ENCODE data around the gene MEGF6. TPM values are rescaled to one million over a fixed set of nuclear protein-coding genes. Genes with fewer than 3 reads are reported as not detected.

Gene MEGF6
- total and polyA plus RNA-seq, 2 donors, result 9.6 to 35.2 TPM

DNA sequence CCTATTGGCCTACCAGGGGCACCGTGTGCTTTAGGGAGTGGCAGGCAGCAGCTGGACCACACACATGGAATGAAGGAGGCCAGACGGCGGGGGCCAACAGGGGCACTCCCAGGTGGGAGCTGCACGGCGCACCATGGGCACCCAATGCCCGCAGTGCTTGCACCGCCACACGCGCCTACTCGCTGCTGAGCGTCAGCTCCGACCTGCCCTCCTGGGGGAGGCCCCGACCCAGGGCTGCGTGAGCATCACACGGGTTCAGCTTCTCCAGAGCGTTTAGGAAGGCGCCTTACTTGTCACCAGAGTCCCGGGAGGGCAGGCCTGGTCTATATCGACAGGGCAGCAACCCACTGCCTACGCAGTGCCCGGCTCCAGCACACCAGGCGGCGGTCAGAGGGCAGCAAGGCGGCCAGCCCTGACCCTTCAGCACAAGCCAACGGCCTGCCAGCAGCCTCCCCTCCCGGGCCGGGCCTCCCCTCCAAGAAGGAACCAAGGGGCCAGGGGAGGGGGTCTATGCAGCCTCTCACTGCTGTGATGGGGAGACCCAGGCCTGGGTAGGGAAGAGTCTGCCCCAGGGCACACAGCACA lies 91.9 kb downstream of the MEGF6 start:
- Histone ChIP-seq H3K4me3 (ENCODE audit: low read length in 2 of 2) (no peak overlapping the region), H3K27ac (ENCODE audit: low read depth in 1 of 2, low read length in 1 of 2) (no peak overlapping the region), H3K27me3 (ENCODE audit: control insufficient read depth in 2 of 2, insufficient read depth in 1 of 2, low read length in 1 of 2) (no peaks in the 10 kb centered on the region), H3K36me3 (ENCODE audit: control insufficient read depth in 2 of 2, insufficient read depth in 2 of 2, low read length in 1 of 2) (no peaks in the 10 kb centered on the region), H3K9me3 (ENCODE audit: control insufficient read depth in 2 of 2, insufficient read depth in 1 of 2, low read length in 1 of 2) (peaks cover 1 to 4% of the 10 kb centered on the region in 2 donors), H3K4me1 (ENCODE audit: control insufficient read depth in 2 of 2, insufficient read depth in 2 of 2, low read length in 2 of 2) (no peaks in the 10 kb centered on the region)
- 98% methylated on average over 27 of the region's 27 CpGs for WGBS
- no peak for DNase-seq (ENCODE audit: low read depth in 6 of 9, low spot score in 9 of 9)

DNA sequence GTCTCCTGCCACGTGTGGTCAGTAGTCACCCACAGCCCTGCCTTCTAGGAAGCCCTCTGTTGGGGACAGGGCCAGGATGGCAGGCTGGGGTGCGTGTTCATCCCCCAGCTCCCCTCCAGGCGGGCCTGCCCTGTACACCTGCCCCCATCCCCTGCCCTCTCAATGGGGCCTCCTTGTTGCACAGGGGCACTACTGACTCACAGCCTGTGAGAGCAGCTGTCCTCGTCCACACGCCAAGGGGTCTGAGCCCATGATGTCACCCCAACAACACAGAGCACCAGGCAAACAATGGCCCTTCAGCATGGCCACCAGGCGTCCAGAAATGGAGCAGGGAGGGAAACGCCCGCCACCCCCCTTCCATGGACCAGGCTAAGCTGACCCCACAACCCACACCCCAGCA lies 92.6 kb downstream of the MEGF6 start:
- Histone ChIP-seq H3K4me3 (ENCODE audit: low read length in 2 of 2) (no peak overlapping the region), H3K4me1 (ENCODE audit: control insufficient read depth in 2 of 2, insufficient read depth in 2 of 2, low read length in 2 of 2) (no peaks in the 10 kb centered on the region), H3K27ac (ENCODE audit: low read depth in 1 of 2, low read length in 1 of 2) (no peak overlapping the region), H3K36me3 (ENCODE audit: control insufficient read depth in 2 of 2, insufficient read depth in 2 of 2, low read length in 1 of 2) (no peaks in the 10 kb centered on the region), H3K27me3 (ENCODE audit: control insufficient read depth in 2 of 2, insufficient read depth in 1 of 2, low read length in 1 of 2) (no peaks in the 10 kb centered on the region), H3K9me3 (ENCODE audit: control insufficient read depth in 2 of 2, insufficient read depth in 1 of 2, low read length in 1 of 2) (peaks cover 1 to 4% of the 10 kb centered on the region in 2 donors)
- DNase-seq (ENCODE audit: low read depth in 6 of 9, low spot score in 9 of 9), result no peak
- WGBS, result 96% methylated on average over 8 of the region's 8 CpGs

DNA sequence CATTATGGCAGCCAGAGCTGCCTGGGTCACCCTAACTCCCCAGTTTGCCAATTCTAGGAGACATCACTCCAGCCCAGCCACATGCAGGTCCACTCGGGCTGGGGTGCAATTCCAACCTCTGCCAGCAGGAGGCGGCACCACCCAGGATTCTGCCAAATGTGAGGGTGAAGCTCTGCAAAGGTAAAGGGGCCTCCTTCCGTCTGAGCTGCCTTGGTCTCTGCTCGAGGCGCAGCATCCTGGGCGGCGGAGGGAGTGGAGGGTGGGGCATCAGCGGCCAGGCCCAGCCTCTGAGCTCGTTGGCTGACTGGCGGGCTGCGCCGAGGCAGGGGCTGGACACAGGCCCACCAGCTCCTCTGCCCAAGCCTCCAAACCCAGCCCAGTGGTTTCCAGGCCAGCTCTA lies 93.1 kb downstream of the MEGF6 start:
- Histone ChIP-seq H3K27me3 (ENCODE audit: control insufficient read depth in 2 of 2, insufficient read depth in 1 of 2, low read length in 1 of 2) (no peaks in the 10 kb centered on the region), H3K9me3 (ENCODE audit: control insufficient read depth in 2 of 2, insufficient read depth in 1 of 2, low read length in 1 of 2) (peaks cover 1 to 4% of the 10 kb centered on the region in 2 donors), H3K27ac (ENCODE audit: low read depth in 1 of 2, low read length in 1 of 2) (no peak overlapping the region), H3K4me1 (ENCODE audit: control insufficient read depth in 2 of 2, insufficient read depth in 2 of 2, low read length in 2 of 2) (no peaks in the 10 kb centered on the region), H3K36me3 (ENCODE audit: control insufficient read depth in 2 of 2, insufficient read depth in 2 of 2, low read length in 1 of 2) (no peaks in the 10 kb centered on the region), H3K4me3 (ENCODE audit: low read length in 2 of 2) (no peak overlapping the region)
- DNase-seq (ENCODE audit: low read depth in 6 of 9, low spot score in 9 of 9), result no peak
- WGBS, result 98% methylated on average over 12 of the region's 12 CpGs

- no peaks in the 10 kb centered on the region for H3K36me3 ChIP-seq (ENCODE audit: control insufficient read depth in 2 of 2, insufficient read depth in 2 of 2, low read length in 1 of 2)
These were observed 94.2 kb downstream of the MEGF6 start for GRCh38 chr1:3516911-3517675.

GRCh38 chr1:3516481-3516869 lies 94.8 kb downstream of the MEGF6 start:
- WGBS, result 49% methylated on average over 15 of the region's 15 CpGs

More at GRCh38 chr1:3516911-3517675, 94.2 kb downstream of the MEGF6 start:
- WGBS, result 81% methylated on average over 27 of the region's 27 CpGs
- Histone ChIP-seq H3K4me3 (ENCODE audit: low read length in 2 of 2) (no peak overlapping the region), H3K27me3 (ENCODE audit: control insufficient read depth in 2 of 2, insufficient read depth in 1 of 2, low read length in 1 of 2) (no peaks in the 10 kb centered on the region), H3K9me3 (ENCODE audit: control insufficient read depth in 2 of 2, insufficient read depth in 1 of 2, low read length in 1 of 2) (peaks cover 1 to 5% of the 10 kb centered on the region in 2 donors), H3K27ac (ENCODE audit: low read depth in 1 of 2, low read length in 1 of 2) (no peak overlapping the region), H3K4me1 (ENCODE audit: control insufficient read depth in 2 of 2, insufficient read depth in 2 of 2, low read length in 2 of 2) (no peaks in the 10 kb centered on the region)
- no peak for DNase-seq (ENCODE audit: low read depth in 6 of 9, low spot score in 9 of 9)

DNA sequence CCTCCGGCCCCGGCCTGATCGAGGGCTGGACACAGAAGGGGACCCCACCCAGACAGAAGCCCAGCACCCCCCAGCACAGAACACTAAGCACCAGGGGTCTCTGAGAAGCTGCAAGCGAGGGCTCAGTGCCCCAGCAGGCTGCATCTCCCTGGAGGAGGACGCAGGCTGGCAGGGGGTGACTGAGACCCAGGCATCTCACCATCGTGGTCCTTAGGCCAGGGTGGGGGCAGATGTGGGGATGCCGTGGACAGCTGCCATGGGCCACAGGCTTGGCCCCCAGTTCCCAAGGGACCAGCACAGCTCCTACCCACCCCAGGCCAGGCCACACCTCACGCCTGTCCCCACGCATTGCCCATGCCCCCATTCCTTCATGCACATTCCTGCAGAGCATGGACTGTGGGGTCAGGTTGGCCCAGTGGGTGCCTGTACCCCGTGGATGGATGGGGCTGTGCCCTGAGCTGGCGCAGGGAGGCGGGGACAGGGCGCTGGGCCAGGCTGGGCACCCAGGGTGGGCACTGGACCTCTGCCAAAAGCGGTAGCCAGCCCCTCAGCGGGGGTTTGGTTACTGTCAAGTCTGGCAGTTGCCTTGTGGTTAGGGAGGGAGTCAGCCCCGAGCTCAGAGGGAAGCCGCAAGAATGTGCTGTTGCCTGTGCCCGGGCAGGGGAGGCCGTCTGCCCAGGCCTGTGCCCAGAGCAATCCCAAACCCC lies 95.4 kb downstream of the MEGF6 start:
- Histone ChIP-seq H3K27me3 (ENCODE audit: control insufficient read depth in 2 of 2, insufficient read depth in 1 of 2, low read length in 1 of 2) (no peaks in the 10 kb centered on the region), H3K36me3 (ENCODE audit: control insufficient read depth in 2 of 2, insufficient read depth in 2 of 2, low read length in 1 of 2) (no peaks in the 10 kb centered on the region), H3K9me3 (ENCODE audit: control insufficient read depth in 2 of 2, insufficient read depth in 1 of 2, low read length in 1 of 2) (peaks cover 0 to 10% of the 10 kb centered on the region in 2 donors), H3K4me3 (ENCODE audit: low read length in 2 of 2) (no peak overlapping the region), H3K4me1 (ENCODE audit: control insufficient read depth in 2 of 2, insufficient read depth in 2 of 2, low read length in 2 of 2) (no peaks in the 10 kb centered on the region), H3K27ac (ENCODE audit: low read depth in 1 of 2, low read length in 1 of 2) (no peak overlapping the region)
- no peak for DNase-seq (ENCODE audit: low read depth in 6 of 9, low spot score in 9 of 9)
- WGBS, result 37% methylated on average over 19 of the region's 19 CpGs

More at GRCh38 chr1:3516481-3516869, 94.8 kb downstream of the MEGF6 start:
- H3K4me1 ChIP-seq (ENCODE audit: control insufficient read depth in 2 of 2, insufficient read depth in 2 of 2, low read length in 2 of 2), result no peaks in the 10 kb centered on the region
- no peaks in the 10 kb centered on the region for H3K27me3 ChIP-seq (ENCODE audit: control insufficient read depth in 2 of 2, insufficient read depth in 1 of 2, low read length in 1 of 2)
- no peak overlapping the region for H3K27ac ChIP-seq (ENCODE audit: low read depth in 1 of 2, low read length in 1 of 2)
- peaks cover 0 to 10% of the 10 kb centered on the region in 2 donors for H3K9me3 ChIP-seq (ENCODE audit: control insufficient read depth in 2 of 2, insufficient read depth in 1 of 2, low read length in 1 of 2)
- H3K36me3 ChIP-seq (ENCODE audit: control insufficient read depth in 2 of 2, insufficient read depth in 2 of 2, low read length in 1 of 2), result no peaks in the 10 kb centered on the region
- H3K4me3 ChIP-seq (ENCODE audit: low read length in 2 of 2), result no peak overlapping the region
- DNase-seq (ENCODE audit: low read depth in 6 of 9, low spot score in 9 of 9), result no peak

- no peak overlapping the region for H3K27ac ChIP-seq (ENCODE audit: low read depth in 1 of 2, low read length in 1 of 2)
- 97% methylated on average over 12 of the region's 12 CpGs for WGBS
- H3K4me3 ChIP-seq (ENCODE audit: low read length in 2 of 2), result no peak overlapping the region
- no peaks in the 10 kb centered on the region for H3K27me3 ChIP-seq (ENCODE audit: control insufficient read depth in 2 of 2, insufficient read depth in 1 of 2, low read length in 1 of 2)
- no peaks in the 10 kb centered on the region for H3K36me3 ChIP-seq (ENCODE audit: control insufficient read depth in 2 of 2, insufficient read depth in 2 of 2, low read length in 1 of 2)
- H3K4me1 ChIP-seq (ENCODE audit: control insufficient read depth in 2 of 2, insufficient read depth in 2 of 2, low read length in 2 of 2), result no peaks in the 10 kb centered on the region
- H3K9me3 ChIP-seq (ENCODE audit: control insufficient read depth in 2 of 2, insufficient read depth in 1 of 2, low read length in 1 of 2), result peaks cover 0 to 10% of the 10 kb centered on the region in 2 donors
- no peak for DNase-seq (ENCODE audit: low read depth in 6 of 9, low spot score in 9 of 9)
These were observed 96.0 kb downstream of the MEGF6 start for GRCh38 chr1:3515272-3515671.

DNA sequence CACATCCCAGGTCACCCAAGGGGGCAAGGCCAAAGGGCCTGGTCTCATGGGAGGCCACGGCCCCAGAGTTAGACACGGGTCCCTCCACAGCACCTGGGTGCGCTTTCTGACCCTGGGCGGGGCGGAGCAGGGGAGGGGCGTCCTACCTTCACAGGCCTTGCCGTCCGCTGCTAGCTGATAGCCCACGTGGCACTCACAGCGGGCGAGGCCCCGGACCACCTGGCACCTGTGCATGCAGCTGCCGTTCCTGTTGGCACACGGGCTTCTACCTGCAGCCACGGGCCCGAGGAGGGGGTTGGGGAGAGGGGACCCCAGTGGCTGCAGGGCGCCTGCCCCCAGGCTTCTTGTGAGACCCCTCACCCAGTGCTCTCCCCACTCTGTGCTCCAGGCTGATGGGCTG lies 96.9 kb downstream of the MEGF6 start:
- no peak for DNase-seq (ENCODE audit: low read depth in 6 of 9, low spot score in 9 of 9)
- Histone ChIP-seq H3K36me3 (ENCODE audit: control insufficient read depth in 2 of 2, insufficient read depth in 2 of 2, low read length in 1 of 2) (no peaks in the 10 kb centered on the region), H3K9me3 (ENCODE audit: control insufficient read depth in 2 of 2, insufficient read depth in 1 of 2, low read length in 1 of 2) (peaks cover 0 to 10% of the 10 kb centered on the region in 2 donors), H3K27ac (ENCODE audit: low read depth in 1 of 2, low read length in 1 of 2) (no peak overlapping the region), H3K27me3 (ENCODE audit: control insufficient read depth in 2 of 2, insufficient read depth in 1 of 2, low read length in 1 of 2) (no peaks in the 10 kb centered on the region), H3K4me3 (ENCODE audit: low read length in 2 of 2) (no peak overlapping the region), H3K4me1 (ENCODE audit: control insufficient read depth in 2 of 2, insufficient read depth in 2 of 2, low read length in 2 of 2) (no peaks in the 10 kb centered on the region)
- WGBS, result 91% methylated on average over 17 of the region's 17 CpGs

- 97% methylated on average over 15 of the region's 15 CpGs for WGBS
These were observed 99.5 kb downstream of the MEGF6 start for GRCh38 chr1:3511856-3512255.

More at GRCh38 chr1:3511856-3512255, 99.5 kb downstream of the MEGF6 start:
- Histone ChIP-seq H3K36me3 (ENCODE audit: control insufficient read depth in 2 of 2, insufficient read depth in 2 of 2, low read length in 1 of 2) (no peaks in the 10 kb centered on the region), H3K9me3 (ENCODE audit: control insufficient read depth in 2 of 2, insufficient read depth in 1 of 2, low read length in 1 of 2) (peaks cover 0 to 5% of the 10 kb centered on the region in 2 donors), H3K4me3 (ENCODE audit: low read length in 2 of 2) (no peak overlapping the region), H3K27ac (ENCODE audit: low read depth in 1 of 2, low read length in 1 of 2) (no peak overlapping the region), H3K27me3 (ENCODE audit: control insufficient read depth in 2 of 2, insufficient read depth in 1 of 2, low read length in 1 of 2) (no peaks in the 10 kb centered on the region), H3K4me1 (ENCODE audit: control insufficient read depth in 2 of 2, insufficient read depth in 2 of 2, low read length in 2 of 2) (no peaks in the 10 kb centered on the region)
- no peak for DNase-seq (ENCODE audit: low read depth in 6 of 9, low spot score in 9 of 9)

Data from thymus (tissue), 11 donors.